ENCODE measurements around the gene NDEL1.
A peak's percentile ranks its signal among the peaks of the same experiment; 100 is the strongest.

Gene NDEL1

DNA sequence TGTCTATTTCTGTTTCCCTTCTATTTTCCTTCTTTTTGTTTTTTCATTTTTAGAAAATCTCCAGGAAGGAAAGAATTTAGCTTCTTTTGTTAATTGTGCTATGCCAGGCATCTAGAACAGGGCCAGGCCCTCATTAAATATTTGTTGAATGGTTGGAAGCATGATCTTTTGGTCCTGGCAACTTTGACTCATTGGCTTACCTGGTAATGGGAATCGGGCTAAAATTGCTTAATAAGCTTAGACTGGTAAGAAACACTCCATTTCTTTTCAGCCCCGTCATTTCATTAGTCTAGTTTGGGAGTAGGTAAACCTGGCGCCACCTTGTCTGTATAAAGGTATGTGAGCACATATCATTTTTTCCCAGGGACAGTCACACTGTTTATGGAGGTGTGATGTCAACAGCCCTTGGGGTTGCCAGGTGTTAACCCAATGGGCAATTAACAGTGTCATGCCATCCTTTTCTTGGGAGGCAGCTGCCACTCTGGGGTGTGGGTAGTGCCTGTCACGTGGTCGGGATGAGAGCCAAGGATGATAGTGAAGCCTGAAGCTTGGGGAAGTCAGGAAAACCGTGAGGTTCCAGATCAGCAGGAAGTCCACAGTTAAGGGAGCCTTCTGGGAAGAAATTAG, 9.5 kb upstream of the NDEL1 start:
- DNase-seq (ENCODE audit: extremely low read depth, low read depth), result no peak
- TF ChIP-seq, protein P1, sequence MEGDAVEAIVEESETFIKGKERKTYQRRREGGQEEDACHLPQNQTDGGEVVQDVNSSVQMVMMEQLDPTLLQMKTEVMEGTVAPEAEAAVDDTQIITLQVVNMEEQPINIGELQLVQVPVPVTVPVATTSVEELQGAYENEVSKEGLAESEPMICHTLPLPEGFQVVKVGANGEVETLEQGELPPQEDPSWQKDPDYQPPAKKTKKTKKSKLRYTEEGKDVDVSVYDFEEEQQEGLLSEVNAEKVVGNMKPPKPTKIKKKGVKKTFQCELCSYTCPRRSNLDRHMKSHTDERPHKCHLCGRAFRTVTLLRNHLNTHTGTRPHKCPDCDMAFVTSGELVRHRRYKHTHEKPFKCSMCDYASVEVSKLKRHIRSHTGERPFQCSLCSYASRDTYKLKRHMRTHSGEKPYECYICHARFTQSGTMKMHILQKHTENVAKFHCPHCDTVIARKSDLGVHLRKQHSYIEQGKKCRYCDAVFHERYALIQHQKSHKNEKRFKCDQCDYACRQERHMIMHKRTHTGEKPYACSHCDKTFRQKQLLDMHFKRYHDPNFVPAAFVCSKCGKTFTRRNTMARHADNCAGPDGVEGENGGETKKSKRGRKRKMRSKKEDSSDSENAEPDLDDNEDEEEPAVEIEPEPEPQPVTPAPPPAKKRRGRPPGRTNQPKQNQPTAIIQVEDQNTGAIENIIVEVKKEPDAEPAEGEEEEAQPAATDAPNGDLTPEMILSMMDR (IDR thresholded peaks at IDR 0.05; ENCODE audit: low read depth, low read length, missing control alignments), result no peak
- no peak overlapping the region for H3K4me3 ChIP-seq (replicated peaks; ENCODE audit: low read depth, low read length)

DNA sequence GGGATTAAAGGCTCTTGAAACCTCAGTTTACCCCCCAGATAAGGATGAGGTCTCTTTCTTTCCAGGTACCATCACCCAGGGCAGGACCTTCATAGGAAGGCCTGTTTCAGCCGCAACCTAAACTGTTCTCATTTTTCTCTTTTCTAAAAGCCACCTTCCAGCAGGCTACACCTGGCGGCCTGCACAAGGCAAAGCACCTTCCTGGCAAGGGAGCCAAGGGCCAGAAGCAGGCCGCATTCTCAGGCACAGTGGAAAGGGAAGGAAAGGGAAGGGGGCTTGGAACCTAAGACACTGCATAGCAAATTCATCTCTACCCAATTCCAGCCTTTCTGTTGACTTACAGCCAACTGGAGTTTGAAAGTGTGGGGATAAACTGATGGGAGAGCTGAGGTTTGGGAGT, 8.9 kb upstream of the NDEL1 start:
- TF ChIP-seq, protein P1 (IDR thresholded peaks at IDR 0.05; ENCODE audit: low read depth, low read length, missing control alignments), result no peak
- no peak for DNase-seq (ENCODE audit: extremely low read depth, low read depth)
- no peak overlapping the region for H3K4me3 ChIP-seq (replicated peaks; ENCODE audit: low read depth, low read length)

DNA sequence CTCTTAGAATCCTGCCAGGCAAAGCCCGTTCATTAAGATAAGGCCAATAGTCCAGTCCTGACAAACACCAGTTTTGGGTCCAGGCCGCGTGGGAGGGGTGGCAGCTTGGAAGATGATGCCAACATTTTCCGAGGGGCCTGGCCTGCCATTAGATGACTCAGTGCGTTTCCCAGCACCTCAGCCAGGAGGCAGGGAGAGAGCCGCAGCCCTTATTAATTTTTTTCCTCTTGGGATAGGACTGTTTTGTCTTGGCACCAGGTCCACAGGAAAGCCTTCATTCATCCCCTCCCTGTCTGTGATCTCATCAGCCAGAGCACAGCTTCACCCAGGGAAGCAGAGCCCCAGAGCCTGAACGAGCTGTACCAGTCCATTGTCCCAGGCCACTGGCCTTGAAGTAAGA, 4.7 kb upstream of the NDEL1 start:
- TF ChIP-seq, protein P1 (IDR thresholded peaks at IDR 0.05; ENCODE audit: low read depth, low read length, missing control alignments), result no peak
- no peak for DNase-seq (ENCODE audit: extremely low read depth, low read depth)
- no peak overlapping the region for H3K4me3 ChIP-seq (replicated peaks; ENCODE audit: low read depth, low read length)

DNA sequence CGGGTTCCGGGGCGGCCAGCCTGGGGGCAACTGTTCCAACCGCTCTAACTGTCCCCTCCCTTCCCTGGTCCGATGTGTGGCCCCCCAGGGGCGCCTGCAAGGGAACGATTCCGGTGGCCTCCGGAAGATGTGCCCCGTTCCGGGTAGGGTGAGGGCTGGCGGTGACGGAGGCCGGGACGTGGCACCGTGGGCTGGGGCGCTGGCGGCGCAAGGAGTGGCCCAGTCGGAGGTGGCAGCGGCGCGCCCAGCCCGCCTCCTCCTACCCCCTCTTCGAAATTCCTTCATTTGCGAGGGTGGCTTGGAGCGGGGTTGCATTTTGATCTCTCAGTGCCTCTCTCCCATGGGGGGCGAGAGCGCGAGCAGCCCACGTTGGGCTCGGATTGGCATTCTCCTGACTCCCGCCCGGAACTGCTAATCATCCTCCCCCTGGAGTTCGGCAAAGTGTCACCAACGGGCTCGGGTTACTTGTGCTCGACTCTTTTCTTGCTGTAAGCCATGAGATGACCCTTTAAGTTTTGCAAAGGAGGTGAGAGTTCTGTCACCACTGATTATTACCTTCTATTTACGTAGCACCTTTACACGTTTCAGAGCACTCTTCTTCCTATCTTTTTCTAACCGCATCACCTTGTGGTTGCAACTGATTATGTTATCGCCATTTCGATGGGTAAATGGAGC, 622 bp downstream of the NDEL1 start:
- no peak for DNase-seq (ENCODE audit: extremely low read depth, low read depth)
- TF ChIP-seq, protein P1 (IDR thresholded peaks at IDR 0.05; ENCODE audit: low read depth, low read length, missing control alignments), result no peak
- peak overlapping the region; percentile 89 for H3K4me3 ChIP-seq (replicated peaks; ENCODE audit: low read depth, low read length)

DNA sequence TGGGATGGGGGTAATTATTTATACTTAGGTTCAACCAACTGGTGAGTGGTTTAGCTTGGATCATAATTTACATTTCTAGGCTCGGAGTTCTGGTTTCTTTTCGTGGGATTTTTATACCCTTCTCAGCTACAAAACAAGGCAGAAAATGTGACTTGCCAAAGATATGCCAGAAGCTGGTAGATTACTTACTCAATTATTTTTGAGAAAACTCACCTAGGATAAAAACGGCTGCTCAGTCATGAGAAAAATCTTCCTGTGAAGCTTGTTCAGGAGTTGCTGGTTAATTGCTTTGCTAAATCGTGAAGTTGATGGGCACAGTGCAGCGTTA, 1.1 kb downstream of the NDEL1 start:
- H3K4me3 ChIP-seq (replicated peaks; ENCODE audit: low read depth, low read length), result peak overlapping the region; percentile 89
- TF ChIP-seq, protein P1 (IDR thresholded peaks at IDR 0.05; ENCODE audit: low read depth, low read length, missing control alignments), result no peak
- no peak for DNase-seq (ENCODE audit: extremely low read depth, low read depth)

DNA sequence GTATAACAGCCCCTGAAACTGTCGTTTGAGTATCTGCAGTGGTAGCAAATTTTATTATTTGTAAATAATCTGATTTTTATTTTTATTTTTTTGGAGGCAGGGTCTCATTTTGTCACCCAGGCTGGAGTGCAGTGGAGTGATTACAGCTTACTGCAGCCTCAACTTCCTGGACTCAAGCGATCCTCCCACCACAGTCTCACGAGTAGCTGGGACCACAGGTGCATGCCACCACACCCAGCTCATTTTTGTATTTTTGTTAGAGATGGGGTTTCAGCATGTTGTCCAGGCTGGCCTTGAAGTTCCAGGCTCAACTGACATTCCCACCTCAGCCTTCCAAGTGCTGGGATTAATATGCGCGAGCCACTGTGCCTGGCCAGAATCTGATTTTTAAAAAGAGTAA, 2.8 kb downstream of the NDEL1 start:
- DNase-seq (ENCODE audit: extremely low read depth, low read depth), result no peak
- H3K4me3 ChIP-seq (replicated peaks; ENCODE audit: low read depth, low read length), result no peak overlapping the region
- TF ChIP-seq, protein P1 (IDR thresholded peaks at IDR 0.05; ENCODE audit: low read depth, low read length, missing control alignments), result no peak

Data from HFF-Myc (cell line).